Measurements from ENCODE around the gene SLC26A5.

SLC26A5 gene

GRCh38 chr7:103347507-103348267 lies 98.3 kb downstream of the SLC26A5 start, which contains the start of gene PSMC2:
PSMC2 (plus strand) TSS chr7:103347643; CDS start chr7:103347712, 69 bp downstream.
- no peak for FAIRE-seq

DNA sequence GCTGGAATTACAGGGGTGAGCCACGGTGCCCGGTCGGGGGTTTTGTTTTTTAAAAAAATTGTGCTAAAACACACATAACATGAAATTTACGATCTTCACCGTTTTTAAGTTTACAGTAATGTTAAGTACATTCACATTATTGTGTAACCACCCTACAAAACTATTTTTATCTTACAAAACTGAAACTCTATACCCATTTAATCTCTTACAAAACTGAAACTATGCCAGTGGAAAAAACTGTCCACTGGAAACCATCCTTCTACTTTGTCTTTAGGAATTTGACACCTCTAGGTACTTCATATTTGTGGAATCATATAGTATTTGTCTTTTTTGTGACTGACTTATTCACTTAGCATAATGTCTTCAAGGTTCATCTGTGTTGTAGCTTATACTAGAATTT lies 99.6 kb downstream of the SLC26A5 start:
- no peak for FAIRE-seq

- FAIRE-seq, result no peak
These were observed 101.4 kb downstream of the SLC26A5 start, which contains the start of gene DNAJC2 for GRCh38 chr7:103344453-103345149. DNAJC2 (minus strand) TSS chr7:103344767; CDS start chr7:103344622, 145 bp downstream.

- FAIRE-seq, result no peak
These were observed 102.1 kb downstream of the SLC26A5 start for GRCh38 chr7:103343758-103344452.

GRCh38 chr7:103343332-103343731 lies 102.7 kb downstream of the SLC26A5 start:
- no peak for FAIRE-seq

- FAIRE-seq, result no peak
These were observed 104.5 kb downstream of the SLC26A5 start for GRCh38 chr7:103341466-103341865.

- FAIRE-seq, result no peak
These were observed 107.1 kb downstream of the SLC26A5 start for GRCh38 chr7:103338864-103339263.

GRCh38 chr7:103336761-103337160 lies 109.2 kb downstream of the SLC26A5 start:
- no peak for FAIRE-seq

DNA sequence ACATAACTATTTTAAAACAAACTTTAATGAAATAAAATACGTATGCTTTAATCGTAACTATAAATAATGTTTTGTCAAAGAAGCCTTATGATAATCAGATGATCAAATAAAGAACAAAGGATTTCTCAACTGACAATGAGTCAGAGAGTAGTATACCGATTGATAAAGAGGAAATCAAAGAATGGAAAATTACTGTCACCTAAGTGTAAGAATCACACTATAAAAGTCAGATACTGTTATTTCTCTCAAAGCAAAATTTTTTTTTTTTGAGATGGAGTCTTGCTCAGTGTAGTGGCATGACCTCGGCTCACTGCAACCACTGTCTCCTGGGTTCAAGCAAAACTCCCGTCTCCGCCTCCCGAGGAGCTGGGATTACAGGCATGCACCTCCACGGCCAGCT lies 120.3 kb downstream of the SLC26A5 start:
- no peak for FAIRE-seq

Data from TTC549 (cell line).